Islet of Langerhans (tissue), 1 donor: Measurements from ENCODE around the gene CLDN4.
A peak's percentile ranks its signal among the peaks of the same experiment; 100 is the strongest.
"Not testable (repeated sequence)": the region's sequence is repeated elsewhere in the genome, so short reads cannot be mapped to it uniquely, and the experiment has no call there.

ENCODE experiments used
- FAIRE-seq: peaks from one replicate; lab custom pipeline; 2011; peaks lifted over from hg19 to GRCh38; lab: Jason Lieb, UNC

Gene CLDN4

DNA sequence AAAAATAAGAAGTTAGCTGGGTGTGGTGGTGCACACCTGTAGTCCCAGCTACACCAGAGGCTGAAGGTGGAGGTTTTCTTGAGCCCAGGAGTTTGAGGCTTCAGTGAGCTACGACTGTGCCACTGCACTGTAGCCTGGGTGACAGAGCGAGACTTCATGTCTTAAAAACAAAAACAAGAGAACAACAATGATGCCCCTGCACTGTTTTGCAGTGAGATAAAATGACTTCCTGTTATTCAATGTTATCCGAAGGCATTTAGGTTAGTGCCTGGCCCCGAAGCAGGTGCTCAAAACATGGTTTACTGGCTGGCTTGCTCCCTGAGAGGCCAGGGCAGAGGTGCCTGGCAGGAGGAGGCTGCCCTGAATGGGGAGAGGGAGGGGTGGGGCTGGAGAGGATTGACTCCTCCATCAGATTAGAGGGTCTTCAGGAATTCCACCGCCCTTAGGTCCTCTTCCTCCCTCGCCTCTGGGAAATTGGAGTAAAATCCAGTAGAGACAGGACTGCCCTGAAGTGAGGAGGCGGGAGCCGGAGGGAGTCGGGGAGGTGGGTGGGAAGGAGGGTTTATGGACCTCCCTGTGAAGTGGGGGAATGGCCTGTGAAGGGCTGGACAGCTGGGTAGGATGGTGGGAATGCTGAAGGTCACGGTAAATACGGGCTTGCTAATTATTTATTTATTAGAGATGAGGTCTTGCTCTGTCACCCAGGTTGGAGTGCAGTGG is 6.8 kb upstream of the CLDN4 start:
- no peak for FAIRE-seq

DNA sequence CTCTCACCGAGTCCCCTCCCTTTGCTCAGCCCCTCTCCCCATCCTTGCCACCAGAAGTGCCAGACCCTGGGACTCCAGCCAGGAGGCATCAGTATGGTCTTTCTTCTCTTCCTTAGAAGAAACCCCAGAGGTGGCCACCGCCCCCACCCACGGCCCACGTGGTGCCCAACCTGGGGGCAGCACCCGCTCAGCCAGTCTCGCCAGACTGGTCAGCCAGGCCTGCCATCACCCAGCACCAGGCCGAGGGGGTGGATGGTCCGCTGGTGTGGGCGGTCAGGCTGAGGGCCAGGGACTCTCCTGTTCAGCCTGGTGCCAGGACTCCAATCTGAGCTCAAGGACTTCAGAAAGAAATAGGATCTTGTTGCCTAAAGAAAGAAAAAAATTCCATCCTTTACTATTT is 5.8 kb upstream of the CLDN4 start:
- FAIRE-seq: no peak

DNA sequence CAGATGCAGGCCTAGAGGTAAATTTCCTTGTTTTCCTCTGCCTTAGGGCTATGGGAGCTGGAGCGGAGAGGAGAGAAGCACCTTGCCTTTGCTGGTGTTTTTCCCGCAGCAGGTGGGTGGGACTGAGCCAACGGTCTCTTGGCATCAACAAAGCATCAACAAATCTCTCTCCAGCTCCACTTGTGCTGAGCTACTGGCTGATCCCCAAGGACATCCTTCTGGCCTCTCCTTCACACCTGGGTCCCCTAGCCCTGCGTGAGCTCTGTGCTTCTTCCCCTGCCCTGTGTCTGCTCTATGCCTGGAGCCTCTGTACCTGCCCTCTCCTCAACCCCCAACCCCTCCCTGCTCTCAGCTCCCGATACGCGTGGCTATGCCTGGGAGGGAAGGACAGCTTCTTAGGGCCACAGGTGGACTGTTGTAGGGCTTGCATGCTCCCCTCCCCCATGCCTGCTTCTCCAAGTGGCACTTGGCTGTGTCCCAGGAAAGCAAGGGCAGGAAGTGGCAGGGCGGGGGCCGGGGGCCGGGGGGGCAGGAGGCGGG is 3.2 kb upstream of the CLDN4 start:
- peak; percentile 55 for FAIRE-seq

DNA sequence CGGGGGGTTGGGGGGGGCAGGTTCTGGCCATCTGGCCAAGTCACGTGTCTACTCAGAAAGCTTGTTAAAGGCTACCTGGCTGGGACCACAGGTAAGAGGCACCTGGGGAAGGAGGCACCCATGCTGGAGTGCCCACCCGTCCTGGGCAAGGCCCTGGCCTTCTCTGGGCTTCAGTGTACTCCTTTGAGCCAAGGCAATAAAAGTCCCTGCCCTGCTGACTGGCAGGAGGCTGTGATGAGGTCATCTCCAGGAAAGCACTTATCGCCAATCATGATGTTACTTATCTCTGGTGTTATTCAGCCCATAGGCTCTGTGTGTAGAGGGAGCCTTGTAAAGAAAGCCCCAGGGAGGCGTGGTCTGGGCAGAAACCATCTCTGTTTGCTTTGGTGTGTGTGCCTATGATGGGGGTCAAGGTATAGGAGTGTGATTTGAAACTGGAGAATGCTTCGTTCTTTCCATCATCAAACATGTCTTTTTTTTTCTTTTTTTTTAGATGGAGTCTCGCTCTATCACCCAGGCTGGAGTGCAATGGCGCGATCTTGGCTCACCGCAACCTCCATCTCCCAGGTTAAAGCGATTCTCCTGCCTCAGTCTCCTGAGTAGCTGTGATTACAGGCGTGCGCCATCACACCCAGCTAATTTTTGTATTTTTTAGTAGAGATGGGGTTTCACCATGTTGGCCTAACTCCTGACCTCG is 2.5 kb upstream of the CLDN4 start:
- FAIRE-seq: peak; percentile 60

DNA sequence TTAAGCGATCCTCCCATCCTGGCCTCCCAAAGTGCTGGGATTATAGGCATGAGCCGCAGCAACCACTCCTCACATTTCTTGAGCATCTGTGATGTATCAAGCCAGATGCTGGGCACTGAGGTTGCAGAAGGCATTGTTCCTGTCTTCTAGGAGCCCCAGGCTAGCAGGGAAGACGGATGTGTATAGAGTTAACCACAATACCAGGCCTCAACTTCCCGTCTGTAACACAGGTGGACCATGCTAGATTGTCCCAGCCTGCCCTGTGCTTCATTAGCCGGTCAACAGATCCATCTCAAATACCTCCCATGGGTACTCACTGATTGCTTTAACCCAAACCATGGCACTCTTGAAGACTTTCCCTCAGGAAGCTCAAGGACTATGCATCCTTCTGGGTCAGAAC is 1.8 kb upstream of the CLDN4 start:
- no peak for FAIRE-seq

DNA sequence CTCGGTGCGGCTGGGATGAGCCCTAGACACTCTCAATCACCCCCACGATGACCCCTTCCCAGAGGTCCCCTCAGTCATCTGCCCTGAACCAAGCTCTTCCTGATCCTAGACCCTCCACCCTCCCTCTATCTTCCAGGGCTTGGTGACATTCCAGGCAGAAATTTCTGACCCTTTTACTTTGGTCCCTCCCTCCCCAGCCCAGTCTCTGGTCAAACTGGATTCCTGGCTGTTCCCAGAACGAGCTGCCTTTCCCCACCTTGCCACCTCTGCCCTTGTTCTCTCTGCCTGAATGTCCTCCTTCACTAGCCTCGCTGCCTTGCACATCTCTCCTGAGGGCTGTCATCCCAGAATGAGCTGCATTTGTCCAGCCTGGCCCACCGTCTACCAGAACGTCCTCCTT is 1.3 kb upstream of the CLDN4 start:
- FAIRE-seq: no peak

DNA sequence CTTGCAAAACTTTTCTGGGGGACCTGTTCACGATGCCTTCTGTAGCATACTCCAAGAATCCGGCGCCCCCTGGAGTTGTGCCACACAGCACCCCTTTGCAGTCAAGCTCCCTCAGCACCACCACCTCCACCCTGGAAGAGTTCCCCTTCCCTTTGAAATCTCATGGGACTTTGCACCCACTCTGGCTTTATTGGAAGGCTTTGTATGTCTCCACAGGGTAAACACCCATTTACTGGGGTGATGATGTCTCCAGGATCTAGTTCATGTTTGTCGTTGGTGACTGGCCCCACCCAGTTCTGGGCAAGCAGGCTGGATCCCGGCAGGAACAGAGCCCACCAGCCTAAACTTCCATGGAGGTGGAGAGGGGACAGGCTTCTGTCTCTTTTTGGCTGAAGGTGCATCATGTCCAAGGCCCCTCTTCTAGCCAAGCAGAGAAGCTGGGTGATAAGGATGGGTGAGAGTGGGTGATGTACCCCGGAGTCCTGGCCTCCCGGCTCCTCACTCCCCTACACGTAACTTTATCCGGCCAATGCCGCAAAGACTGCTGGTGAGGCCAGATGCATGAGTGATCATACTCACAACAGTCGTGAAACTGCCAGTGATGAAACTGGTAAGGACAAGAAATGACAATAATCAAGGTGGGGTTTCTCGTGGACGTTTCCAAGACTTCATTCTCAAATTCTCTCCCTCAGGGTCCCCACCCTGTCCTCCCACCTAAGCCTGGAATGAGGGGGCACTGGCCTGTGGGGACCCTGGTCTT is 695 bp upstream of the CLDN4 start:
- FAIRE-seq: no peak

DNA sequence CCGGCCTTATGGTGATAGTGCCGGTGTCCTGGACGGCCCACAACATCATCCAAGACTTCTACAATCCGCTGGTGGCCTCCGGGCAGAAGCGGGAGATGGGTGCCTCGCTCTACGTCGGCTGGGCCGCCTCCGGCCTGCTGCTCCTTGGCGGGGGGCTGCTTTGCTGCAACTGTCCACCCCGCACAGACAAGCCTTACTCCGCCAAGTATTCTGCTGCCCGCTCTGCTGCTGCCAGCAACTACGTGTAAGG is 713 bp downstream of the CLDN4 start:
- FAIRE-seq: no peak

DNA sequence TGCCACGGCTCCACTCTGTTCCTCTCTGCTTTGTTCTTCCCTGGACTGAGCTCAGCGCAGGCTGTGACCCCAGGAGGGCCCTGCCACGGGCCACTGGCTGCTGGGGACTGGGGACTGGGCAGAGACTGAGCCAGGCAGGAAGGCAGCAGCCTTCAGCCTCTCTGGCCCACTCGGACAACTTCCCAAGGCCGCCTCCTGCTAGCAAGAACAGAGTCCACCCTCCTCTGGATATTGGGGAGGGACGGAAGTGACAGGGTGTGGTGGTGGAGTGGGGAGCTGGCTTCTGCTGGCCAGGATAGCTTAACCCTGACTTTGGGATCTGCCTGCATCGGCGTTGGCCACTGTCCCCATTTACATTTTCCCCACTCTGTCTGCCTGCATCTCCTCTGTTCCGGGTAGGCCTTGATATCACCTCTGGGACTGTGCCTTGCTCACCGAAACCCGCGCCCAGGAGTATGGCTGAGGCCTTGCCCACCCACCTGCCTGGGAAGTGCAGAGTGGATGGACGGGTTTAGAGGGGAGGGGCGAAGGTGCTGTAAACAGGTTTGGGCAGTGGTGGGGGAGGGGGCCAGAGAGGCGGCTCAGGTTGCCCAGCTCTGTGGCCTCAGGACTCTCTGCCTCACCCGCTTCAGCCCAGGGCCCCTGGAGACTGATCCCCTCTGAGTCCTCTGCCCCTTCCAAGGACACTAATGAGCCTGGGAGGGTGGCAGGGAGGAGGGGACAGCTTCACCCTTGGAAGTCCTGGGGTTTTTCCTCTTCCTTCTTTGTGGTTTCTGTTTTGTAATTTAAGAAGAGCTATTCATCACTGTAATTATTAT is 1.2 kb downstream of the CLDN4 start:
- no peak for FAIRE-seq

DNA sequence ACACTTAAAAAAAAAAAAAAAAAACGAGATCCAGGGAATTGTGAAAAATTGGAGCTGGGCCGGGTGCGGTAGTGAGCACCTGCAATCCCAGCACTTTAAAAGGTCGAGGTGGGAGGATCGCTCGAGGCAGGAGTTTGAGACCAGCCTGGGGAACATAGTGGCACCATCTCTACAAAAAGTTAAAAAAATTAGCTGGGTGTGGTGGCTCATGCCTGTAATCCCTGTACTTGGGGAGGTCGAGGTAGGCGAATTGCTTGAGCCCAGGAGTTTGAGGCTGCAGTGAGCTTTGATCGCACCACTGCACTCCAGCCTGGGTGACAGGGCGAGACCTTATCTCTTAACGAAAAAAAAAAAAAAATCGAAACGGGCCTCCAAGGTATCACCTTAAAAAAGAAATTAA is 2.0 kb downstream of the CLDN4 start:
- FAIRE-seq: no peak

DNA sequence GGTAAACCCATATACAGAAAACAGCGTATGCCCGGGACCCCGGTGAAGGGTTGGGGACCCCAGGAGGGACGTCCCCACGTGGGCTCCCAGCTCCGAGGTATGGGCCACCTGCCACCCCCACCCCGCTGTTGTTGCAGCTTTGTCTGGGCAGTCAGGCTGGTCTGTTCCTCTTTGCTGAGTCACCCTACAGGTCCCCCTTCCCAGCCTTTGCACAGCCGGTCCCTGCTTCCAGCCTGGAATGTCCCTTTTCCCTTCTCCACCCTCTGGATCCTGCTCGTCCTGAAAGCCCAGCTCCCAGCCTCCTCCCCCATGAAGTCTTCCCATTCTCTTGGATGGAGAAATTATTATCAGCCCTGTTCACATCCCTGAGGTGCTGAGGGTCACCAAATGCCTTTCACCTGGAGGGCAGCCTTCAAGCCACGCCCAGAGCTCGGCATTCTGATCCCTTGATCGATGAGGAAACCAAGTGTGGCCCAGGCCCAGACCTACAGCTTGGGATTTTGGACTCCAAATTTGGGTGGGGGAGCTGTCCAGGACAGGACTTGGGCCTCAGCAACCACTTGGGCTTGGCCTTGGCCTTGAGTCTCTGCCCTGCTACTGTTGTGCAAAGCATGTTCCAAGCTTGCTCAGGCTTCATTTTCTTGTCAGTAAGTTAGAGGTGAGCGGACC is 2.6 kb downstream of the CLDN4 start:
- FAIRE-seq: no peak

DNA sequence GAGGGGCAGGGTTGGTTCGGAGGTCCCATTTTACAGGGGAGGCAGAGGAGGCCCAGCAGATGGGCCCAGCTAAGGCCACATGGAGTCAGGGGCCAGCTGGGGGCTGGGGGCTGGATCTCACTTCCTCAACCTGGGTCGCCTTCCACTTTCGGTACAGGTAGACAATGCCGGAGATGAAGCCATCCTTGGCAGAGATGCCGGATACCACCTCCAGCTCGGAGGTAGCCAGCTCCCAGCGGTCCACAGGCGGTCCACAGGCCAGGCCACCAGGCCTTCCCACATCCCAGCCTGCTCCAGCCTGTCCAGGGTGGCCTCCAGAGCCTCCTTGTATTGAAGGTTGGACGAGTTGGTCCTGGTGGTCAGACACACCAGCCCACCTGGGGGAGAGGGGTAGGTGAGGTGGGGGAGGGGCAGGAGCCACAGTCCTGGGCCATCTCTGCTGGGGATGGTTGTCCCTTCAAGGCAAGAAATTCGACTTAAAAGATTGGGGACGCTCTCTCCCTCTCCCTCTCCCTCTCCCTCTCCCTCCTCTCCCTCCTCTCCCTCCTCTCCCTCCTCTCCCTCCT is 3.9 kb downstream of the CLDN4 start:
- FAIRE-seq: no peak

DNA sequence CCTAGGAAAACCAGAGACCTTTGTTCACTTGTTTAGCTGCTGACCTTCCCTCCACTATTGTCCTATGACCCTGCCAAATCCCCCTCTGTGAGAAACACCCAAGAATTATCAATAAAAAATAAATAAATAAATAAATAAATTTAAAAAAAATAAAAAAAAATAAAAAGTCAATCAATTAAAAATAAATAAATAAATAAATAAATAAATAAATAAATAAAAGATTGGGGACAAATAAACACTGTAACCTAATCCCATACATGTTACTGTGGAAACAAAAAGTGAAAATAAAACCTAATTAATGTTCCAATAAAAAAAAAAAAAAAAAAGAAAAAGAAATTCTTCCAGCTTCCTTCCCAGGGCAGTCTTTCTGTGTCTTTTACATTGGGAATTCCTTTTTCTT is 6.4 kb downstream of the CLDN4 start:
- FAIRE-seq: not testable (repeated sequence)

DNA sequence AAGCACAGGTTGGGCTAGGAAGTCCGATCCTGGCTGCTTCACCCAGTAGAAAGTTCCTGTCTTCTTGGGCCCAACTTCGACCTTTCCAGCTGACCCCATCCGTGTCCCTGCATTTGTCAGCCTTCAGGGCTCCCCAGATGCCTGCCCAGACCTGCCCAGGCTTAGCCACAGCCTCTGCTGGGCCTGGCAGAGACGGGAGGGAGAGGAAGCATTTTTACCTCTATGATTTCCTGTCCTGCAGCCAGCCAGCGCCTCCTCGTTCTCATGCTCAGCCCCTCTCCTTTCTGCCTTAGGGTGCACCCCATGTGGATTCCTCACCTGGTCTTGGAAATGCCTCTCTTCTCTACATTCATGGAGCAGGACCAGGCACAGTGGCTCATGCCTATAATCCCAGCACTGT is 7.8 kb downstream of the CLDN4 start:
- no peak for FAIRE-seq

DNA sequence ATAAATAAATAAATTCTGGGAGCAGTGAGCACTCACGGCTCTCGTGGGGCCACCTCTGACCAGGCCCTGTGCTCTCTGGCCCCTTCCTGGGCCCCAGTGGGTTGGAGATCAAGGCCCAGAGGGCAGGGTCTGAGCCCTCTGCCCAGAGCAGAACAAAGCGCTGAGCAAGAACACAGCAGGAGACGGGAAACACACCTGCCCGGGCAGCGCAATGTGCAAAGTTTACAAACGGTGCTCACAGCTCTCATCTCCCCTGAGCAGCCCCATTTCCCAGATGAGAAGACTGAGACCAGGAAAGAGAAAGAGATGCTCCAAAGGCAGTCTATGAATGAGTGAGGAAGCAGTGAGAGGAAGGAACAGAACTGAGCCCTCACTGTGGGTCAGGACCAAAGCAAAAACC is 8.5 kb downstream of the CLDN4 start:
- FAIRE-seq: no peak

DNA sequence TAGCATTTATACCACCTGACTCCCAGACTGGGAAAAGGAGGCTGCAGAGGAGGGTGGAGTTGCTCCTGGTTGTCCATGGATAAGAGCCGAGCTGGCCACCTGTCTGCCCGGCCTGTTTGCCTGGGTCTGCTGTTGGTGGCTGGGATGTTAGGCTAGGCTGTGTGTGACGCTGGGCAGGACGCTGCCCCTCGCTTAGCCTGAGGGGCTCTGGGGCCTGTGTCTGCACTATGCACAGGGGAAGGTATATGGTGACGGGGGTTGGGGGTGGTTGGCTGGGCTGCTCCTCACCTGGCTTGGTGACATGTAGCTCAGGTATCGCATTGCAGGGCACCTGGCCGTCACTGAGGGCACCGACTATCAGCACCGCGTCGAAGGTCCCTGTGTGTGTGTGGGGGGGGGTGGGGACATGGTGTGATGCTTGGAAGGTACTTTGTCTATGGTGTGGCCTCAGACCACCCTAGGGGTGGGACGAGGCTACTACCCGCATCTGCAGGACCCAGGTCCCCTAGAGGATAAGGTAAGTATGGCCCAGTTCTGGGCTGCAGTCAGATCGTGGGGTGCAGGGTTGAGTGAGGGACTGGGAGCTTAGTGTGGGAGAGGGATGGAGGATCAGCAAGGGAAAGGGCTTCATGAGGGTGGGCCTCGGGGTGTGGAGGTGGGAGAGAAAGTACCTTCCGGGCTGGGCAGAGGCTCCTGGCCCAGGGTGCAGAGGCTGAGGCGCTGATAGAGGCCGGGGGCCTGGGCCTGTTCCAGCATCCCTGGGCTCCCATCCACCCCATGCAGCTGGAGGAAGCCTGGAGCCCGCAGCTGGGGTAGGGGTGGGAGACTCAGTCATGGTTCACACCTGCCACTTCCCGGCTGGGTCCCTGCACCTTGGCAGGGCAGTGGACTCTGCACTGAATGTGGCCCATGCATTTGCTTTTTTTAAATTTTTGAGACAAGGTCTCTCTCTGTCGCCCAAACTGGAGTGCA is 9.2 kb downstream of the CLDN4 start:
- FAIRE-seq: no peak

DNA sequence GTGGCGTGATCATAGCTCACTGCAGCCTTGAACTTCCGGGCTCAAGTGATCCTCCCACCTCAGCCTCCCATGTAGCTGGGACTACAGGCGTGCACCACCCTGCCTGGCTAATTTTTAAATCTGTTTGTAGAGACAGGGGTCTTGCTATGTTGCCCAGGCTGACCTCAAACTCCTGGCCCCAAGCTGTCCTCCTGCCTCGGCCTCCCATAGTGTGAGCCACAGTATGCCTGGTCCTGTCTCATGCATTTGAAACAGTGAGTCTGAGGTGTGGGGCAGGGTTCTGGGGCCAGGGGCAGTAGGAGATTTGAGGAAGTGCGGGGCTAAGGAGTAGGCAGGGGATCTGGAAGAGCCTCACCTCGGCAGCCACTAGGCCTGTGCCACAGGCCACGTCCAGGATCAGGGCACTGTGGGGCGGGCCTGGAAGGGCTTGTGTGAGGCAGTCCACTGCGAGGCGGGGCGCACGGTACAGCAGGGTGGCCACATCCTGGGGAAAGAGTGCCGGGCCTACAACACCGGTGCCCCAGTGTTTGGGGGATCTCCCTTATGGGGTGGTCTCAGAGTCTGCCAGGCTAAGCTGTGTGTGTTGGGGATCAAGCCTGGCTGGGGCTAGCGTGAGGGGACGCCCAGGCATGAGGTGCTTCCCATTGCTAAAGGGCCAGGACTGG is 10.1 kb downstream of the CLDN4 start:
- no peak for FAIRE-seq

DNA sequence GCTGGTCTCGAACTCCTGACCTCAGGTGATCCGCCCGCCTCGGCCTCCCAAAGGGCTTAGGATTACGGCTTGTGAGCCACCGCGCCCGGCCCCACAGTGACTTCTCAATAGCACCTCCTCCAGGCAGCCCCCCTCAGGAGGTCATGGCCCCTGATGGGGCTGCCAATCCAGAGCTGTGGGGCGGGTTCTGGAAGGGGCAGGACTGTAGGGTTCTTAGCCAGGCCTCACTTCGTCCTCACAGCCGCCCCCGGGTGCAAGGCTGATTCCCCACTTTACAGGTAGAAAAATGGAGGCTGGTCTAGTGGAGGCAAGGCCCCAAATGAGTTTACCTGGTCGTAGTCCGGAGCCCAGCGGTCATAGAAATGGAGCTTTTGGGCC is 10.9 kb downstream of the CLDN4 start:
- no peak for FAIRE-seq

DNA sequence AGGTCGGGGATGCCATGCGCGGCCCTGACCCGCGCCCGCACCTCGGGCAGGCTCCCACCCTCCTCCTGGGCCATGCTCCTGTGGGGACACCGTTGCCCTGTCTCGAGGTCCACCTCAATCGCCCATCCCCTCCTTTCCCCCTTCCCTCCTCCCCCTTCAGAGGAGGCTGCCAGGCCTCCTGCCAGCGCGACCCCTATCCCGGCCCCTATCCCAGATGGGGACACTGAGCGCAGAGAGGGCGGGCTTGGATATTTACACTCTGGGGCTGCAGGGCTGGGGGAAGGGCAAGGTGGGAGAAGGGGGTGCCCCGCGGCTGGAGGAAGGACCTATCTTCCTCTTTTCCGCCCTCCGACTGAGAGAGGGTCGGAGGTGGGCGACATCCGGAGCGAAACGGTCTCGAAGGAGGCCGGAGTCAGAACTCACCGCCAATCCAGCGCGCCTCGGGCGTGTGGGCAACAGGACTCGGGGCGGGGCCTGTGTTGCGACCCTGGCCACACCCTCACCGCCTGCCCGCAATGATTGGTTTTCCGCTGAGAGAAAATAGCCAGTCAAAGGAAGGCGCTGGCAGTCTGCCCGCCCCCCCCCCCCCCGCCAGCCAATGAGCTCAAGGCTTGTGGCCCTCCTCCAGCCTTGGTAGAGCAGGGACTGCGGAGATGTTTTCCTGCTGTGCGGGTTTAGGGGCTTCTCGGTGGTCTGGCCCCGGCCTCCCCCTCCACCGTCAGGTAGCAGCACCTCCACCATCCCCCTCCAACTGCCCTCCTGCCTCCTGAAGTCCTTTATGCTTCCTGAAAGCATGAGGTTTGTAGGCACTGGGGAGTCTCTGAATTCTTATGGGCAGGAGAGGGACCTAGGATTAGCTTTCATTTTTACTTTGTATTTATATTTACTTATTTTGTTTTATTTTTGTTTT is 11.5 kb downstream of the CLDN4 start, which contains the start of gene METTL27:
Gene METTL27 (minus strand): TSS at position 450 of the 910 bp plus-strand sequence. CDS start 376 bp downstream, at position 74.
- no peak for FAIRE-seq
